Spleen (tissue), 11 donors: ENCODE results near the gene DMPK. TPM values are rescaled to one million over a fixed set of nuclear protein-coding genes. Genes with fewer than 3 reads are reported as not detected.

Source experiments
- DNase-seq: peaks from one replicate; pipeline ENCODE4 v3.0.0-alpha.2; 2020
- H3K27ac ChIP-seq, 8 donors: fragments of 200-600 bp; sonication (generic) in 7 of 8; 1 replicate in 4 of 8; 2 replicates in 4 of 8; pipeline versions ENCODE4 v1.5.0 to v1.8.0; 2016 to 2021; ENCODE audit warnings: inconsistent platforms in 4 of 8, mild to moderate bottlenecking in 4 of 8, moderate library complexity in 1 of 8
- H3K27me3 ChIP-seq, 7 donors: fragments of 200-600 bp; sonication (generic) in 6 of 7; replicated peaks in 1 of 7; 1 replicate in 4 of 7; 2 replicates in 3 of 7; pipeline versions ENCODE4 v1.5.0 to v1.8.0; 2016 to 2021; ENCODE audit warnings: inconsistent platforms in 3 of 7, mild to moderate bottlenecking in 1 of 7
- H3K36me3 ChIP-seq, 6 donors: fragments of 200-600 bp; sonication (generic) in 5 of 6; 1 replicate in 4 of 6; 2 replicates in 2 of 6; pipeline versions ENCODE4 v1.5.0 to v1.8.0; 2016 to 2021; ENCODE audit warnings: inconsistent platforms in 2 of 6
- H3K4me1 ChIP-seq, 6 donors: fragments of 200-600 bp; sonication (generic) in 5 of 6; 1 replicate in 3 of 6; 2 replicates in 3 of 6; pipeline versions ENCODE4 v1.5.0 to v1.8.0; 2016 to 2021; ENCODE audit warnings: inconsistent platforms in 3 of 6
- H3K4me3 ChIP-seq, 8 donors: fragments of 200-600 bp; sonication (generic) in 7 of 8; 1 replicate in 4 of 8; 2 replicates in 4 of 8; pipeline versions ENCODE4 v1.5.0 to v1.8.0; 2016 to 2021; ENCODE audit warnings: inconsistent platforms in 4 of 8, mild to moderate bottlenecking in 4 of 8, moderate library complexity in 2 of 8
- H3K9me3 ChIP-seq, 8 donors: fragments of 200-600 bp; sonication (generic) in 7 of 8; 1 replicate in 4 of 8; 2 replicates in 4 of 8; pipeline versions ENCODE4 v1.5.0 to v1.8.0; 2016 to 2021; ENCODE audit warnings: inconsistent platforms in 4 of 8
- CTCF ChIP-seq, 11 experiments: fragments of 200-600 bp in 7 of 11; fragments of 450-650 bp in 4 of 11; sonication (generic) in 4 of 11; IDR thresholded peaks in 8 of 11; conservative IDR thresholded peaks in 3 of 11; 1 replicate in 7 of 11; 2 replicates in 4 of 11; pipeline versions ENCODE4 v1.4.0 to v1.8.0; 2016 to 2021; ENCODE audit warnings: antibody characterized with exemption in 11 of 11, inconsistent platforms in 4 of 11, mild to moderate bottlenecking in 1 of 11
- POLR2A ChIP-seq, 3 donors: fragments of 450-650 bp; IDR thresholded peaks; one replicate each; pipeline ENCODE4 v1.5.1; 2017; ENCODE audit warnings: antibody characterized with exemption in 3 of 3, mild to moderate bottlenecking in 1 of 3
- POLR2AphosphoS5 ChIP-seq, 3 donors: sonication (generic); formaldehyde crosslinking; IDR thresholded peaks; one replicate each; pipeline ENCODE4 v1.5.1; 2017; ENCODE audit warnings: antibody characterized with exemption in 3 of 3
- WGBS, 5 donors: extraction: QIAGEN DNeasy Blood & Tissue Kit in 3 of 5; methylation state at CpG; one replicate each; pipeline versions ENCODE4 v1.1.5 to v1.1.7; 2013 to 2018; 5-methylcytosine and 5-hydroxymethylcytosine counted together
- intact Hi-C: fragments of 100-400 bp; cut with DNase I; formaldehyde crosslinking; loops from one replicate; pipeline ENCODE4 v1.15.0; 2023; ENCODE audit warnings: low total_unique reads
- polyA plus RNA-seq, 3 donors: library from polyadenylated mRNA; stranded (reverse); fragments of 200-250 nt; gene quantifications; one replicate each; pipeline ENCODE4 v1.2.1, GENCODE V29; 2013
- total RNA-seq, 7 donors: library from RNA; depleted of rRNA in 3 of 7; stranded (reverse); fragments of >200 nt in 3 of 7; fragmentation: NEBNext Ultra II Directional in 4 of 7; extraction: Animal tissue kit (Norgen Biotek cat#: 25700) in 4 of 7; gene quantifications; one replicate each; pipeline versions ENCODE4 v1.1.0 to v1.2.1, GENCODE V29; 2016 to 2021
- donor health status: healthy with polysubstance abuse.
- donor health status: DM: no; HTN: no; CAD: no; lungs with moderate emphysema.
- donor health status: DM: no; HTN: no; CAD: no.
- donor health status: Bipolar disorder and iron deficiency.
- donor health status: healthy.
- donor health status: DM: no; HTN: no; CAD: no.
- donor health status: DM: yes; HTN: yes; CAD: no.

DMPK gene
- total and polyA plus RNA-seq, 10 donors = 17.9 to 147 (median 35.4) TPM

- peaks cover 0 to 100% (median 93%) of the 10 kb centered on the region in 6 donors for H3K36me3 ChIP-seq
- H3K27ac ChIP-seq = no peak overlapping the region
- no peak for DNase-seq
- no peak overlapping the region for H3K4me3 ChIP-seq
- no peaks in the 10 kb centered on the region for H3K9me3 ChIP-seq
- no peak for TF ChIP-seq POLR2A (IDR thresholded peaks at IDR 0.05)
- TF ChIP-seq POLR2AphosphoS5 (IDR thresholded peaks at IDR 0.05) = peak; percentile 19 to 71 (median 42)
- WGBS, 5 donors = 82 to 93% (median 90%) methylated on average over 25 to 26 of the region's 26 CpGs
- no peaks in the 10 kb centered on the region for H3K4me1 ChIP-seq
- no peaks in the 10 kb centered on the region for H3K27me3 ChIP-seq
- intact Hi-C loops = no loop called here
Measured at GRCh38 chr19:45824531-45825262, 42.4 kb upstream of the DMPK start.

- Histone ChIP-seq H3K36me3 (peaks cover 0 to 100% (median 92%) of the 10 kb centered on the region in 6 donors), H3K9me3 (no peaks in the 10 kb centered on the region), H3K27me3 (no peaks in the 10 kb centered on the region), H3K27ac (no peak overlapping the region), H3K4me3 (no peak overlapping the region), H3K4me1 (no peaks in the 10 kb centered on the region)
- TF ChIP-seq POLR2AphosphoS5 (IDR thresholded peaks at IDR 0.05) (peak in 2 of 3 donors; percentile 23 to 65), CTCF (IDR thresholded peaks at IDR 0.05 in 8 of 11, conservative IDR thresholded peaks at IDR 0.05 in 3 of 11) (no peak)
- no peak for DNase-seq
- intact Hi-C loops = no loop called here
- WGBS, 5 donors = 80 to 88% (median 83%) methylated on average over 12 of the region's 12 CpGs
Measured at GRCh38 chr19:45824041-45824471, 41.8 kb upstream of the DMPK start.

GRCh38 chr19:45823182-45823581, 40.9 kb upstream of the DMPK start:
- 95 to 98% (median 97%) methylated on average over 12 of the region's 12 CpGs for WGBS, 5 donors
- intact Hi-C loops = no loop called here
- Histone ChIP-seq H3K27me3 (no peaks in the 10 kb centered on the region), H3K27ac (no peak overlapping the region), H3K4me1 (no peaks in the 10 kb centered on the region), H3K4me3 (no peak overlapping the region), H3K36me3 (peaks cover 0 to 100% (median 83%) of the 10 kb centered on the region in 6 donors), H3K9me3 (no peaks in the 10 kb centered on the region)
- TF ChIP-seq POLR2A (IDR thresholded peaks at IDR 0.05) (no peak), CTCF (IDR thresholded peaks at IDR 0.05 in 8 of 11, conservative IDR thresholded peaks at IDR 0.05 in 3 of 11) (no peak), POLR2AphosphoS5 (IDR thresholded peaks at IDR 0.05) (no peak)
- DNase-seq = no peak

- intact Hi-C loops = no loop called here
- Histone ChIP-seq H3K9me3 (no peaks in the 10 kb centered on the region), H3K4me1 (peaks cover 0 to 3% (median 0%) of the 10 kb centered on the region in 6 donors), H3K27me3 (no peaks in the 10 kb centered on the region), H3K36me3 (peaks cover 0 to 100% (median 78%) of the 10 kb centered on the region in 6 donors), H3K27ac (no peak overlapping the region), H3K4me3 (no peak overlapping the region)
- WGBS, 5 donors = 91 to 97% (median 94%) methylated on average over 3 to 5 of the region's 5 CpGs
- TF ChIP-seq POLR2AphosphoS5 (IDR thresholded peaks at IDR 0.05) (no peak), POLR2A (IDR thresholded peaks at IDR 0.05) (no peak), CTCF (IDR thresholded peaks at IDR 0.05 in 8 of 11, conservative IDR thresholded peaks at IDR 0.05 in 3 of 11) (no peak)
- no peak for DNase-seq
Measured at GRCh38 chr19:45822716-45823115, 40.4 kb upstream of the DMPK start.
